Colonic mucosa (tissue), 4 donors: ENCODE measurements around the gene ZAR1. TPM values are rescaled to one million over a fixed set of nuclear protein-coding genes. Genes with fewer than 3 reads are reported as not detected.

ENCODE experiments used
- DNase-seq: peaks from one replicate; pipeline ENCODE4 v3.0.0-alpha.2; 2020
- H3K27ac ChIP-seq: fragments of 200-600 bp; one replicate; pipeline ENCODE4 v1.8.0; 2021
- H3K27me3 ChIP-seq: fragments of 200-600 bp; one replicate; pipeline ENCODE4 v1.8.0; 2021
- H3K36me3 ChIP-seq: fragments of 200-600 bp; one replicate; pipeline ENCODE4 v1.8.0; 2021
- H3K4me1 ChIP-seq: fragments of 200-600 bp; one replicate; pipeline ENCODE4 v1.8.0; 2021; ENCODE audit warnings: mild to moderate bottlenecking
- H3K4me3 ChIP-seq: fragments of 200-600 bp; one replicate; pipeline ENCODE4 v1.8.0; 2021
- H3K9ac ChIP-seq, 2 donors: one replicate each; pipeline ENCODE4 v1.7.0; 2013; ENCODE audit warnings: control low read depth in 2 of 2, low read depth in 2 of 2, low read length in 2 of 2
- H3K9me3 ChIP-seq: fragments of 200-600 bp; one replicate; pipeline ENCODE4 v1.8.0; 2021
- intact Hi-C: fragments of 100-400 bp; cut with DNase I; formaldehyde crosslinking; loops from one replicate; pipeline ENCODE4 v1.14.1; 2022
- total RNA-seq, 2 donors: library from RNA; stranded (reverse); fragmentation: NEBNext Ultra II Directional in 1 of 2; extraction: Animal tissue kit (Norgen Biotek cat#: 25700) in 1 of 2; gene quantifications; one replicate each; pipeline ENCODE4 v1.2.1, GENCODE V29; 2021
- TF ChIP-seq, protein P1 (sequence below): fragments of 200-600 bp; IDR thresholded peaks from one replicate; pipeline ENCODE4 v1.8.0; 2022; ENCODE audit warnings: antibody characterized with exemption, mild to moderate bottlenecking
- donor health status: healthy.
- donor health status: DM: no; HTN: no; CAD: no.
- donor health status: DM: no; HTN: no; CAD: no.

Gene ZAR1
- total RNA-seq, 2 donors from 2014 or later = not detected

DNA sequence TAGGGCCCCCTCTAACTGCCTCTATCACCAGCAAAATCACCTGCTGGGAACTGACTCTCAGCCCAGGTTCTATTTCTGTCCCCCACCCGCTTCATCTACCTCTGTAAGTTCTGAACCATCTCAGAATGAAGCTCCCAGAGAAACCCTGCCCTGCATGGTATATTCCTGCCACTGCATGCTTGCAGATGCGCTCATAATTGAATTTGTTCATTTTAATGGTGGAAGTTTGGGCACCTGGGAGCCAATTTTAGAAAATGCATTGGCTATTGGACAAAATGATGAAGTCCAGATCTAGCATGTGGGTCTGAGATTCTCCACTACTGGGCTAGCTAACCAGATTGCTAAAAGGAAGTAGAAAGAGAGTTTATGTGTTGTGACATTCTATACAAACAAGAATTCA is 35.5 kb upstream of the ZAR1 start:
- Histone ChIP-seq H3K27ac (no peak overlapping the region), H3K27me3 (no peaks in the 10 kb centered on the region), H3K4me3 (no peak overlapping the region), H3K9me3 (no peaks in the 10 kb centered on the region), H3K36me3 (no peaks in the 10 kb centered on the region), H3K4me1 (no peaks in the 10 kb centered on the region), H3K9ac (no peak overlapping the region)
- no peak for DNase-seq
- intact Hi-C loops = no loop called here
- TF ChIP-seq, protein P1, sequence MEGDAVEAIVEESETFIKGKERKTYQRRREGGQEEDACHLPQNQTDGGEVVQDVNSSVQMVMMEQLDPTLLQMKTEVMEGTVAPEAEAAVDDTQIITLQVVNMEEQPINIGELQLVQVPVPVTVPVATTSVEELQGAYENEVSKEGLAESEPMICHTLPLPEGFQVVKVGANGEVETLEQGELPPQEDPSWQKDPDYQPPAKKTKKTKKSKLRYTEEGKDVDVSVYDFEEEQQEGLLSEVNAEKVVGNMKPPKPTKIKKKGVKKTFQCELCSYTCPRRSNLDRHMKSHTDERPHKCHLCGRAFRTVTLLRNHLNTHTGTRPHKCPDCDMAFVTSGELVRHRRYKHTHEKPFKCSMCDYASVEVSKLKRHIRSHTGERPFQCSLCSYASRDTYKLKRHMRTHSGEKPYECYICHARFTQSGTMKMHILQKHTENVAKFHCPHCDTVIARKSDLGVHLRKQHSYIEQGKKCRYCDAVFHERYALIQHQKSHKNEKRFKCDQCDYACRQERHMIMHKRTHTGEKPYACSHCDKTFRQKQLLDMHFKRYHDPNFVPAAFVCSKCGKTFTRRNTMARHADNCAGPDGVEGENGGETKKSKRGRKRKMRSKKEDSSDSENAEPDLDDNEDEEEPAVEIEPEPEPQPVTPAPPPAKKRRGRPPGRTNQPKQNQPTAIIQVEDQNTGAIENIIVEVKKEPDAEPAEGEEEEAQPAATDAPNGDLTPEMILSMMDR = no peak

DNA sequence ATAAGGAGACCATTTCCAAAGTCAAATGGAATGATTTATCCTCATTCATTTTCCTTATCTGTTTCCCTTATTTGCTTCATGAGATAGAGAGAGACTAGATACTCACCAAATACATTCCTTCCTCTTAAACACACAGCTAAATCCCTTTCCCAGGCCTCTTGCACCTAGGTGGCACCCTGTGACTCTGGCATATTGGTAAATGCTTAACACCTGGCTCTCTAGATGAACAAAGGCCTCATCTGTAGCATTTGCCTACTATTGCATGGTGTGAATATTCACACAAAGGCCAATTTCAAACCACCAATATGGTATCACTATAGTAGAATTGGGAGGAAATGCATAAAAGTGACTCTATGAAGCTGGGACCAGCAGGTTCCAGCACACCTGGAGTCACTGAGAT is 29.1 kb upstream of the ZAR1 start:
- no peaks in the 10 kb centered on the region for H3K4me1 ChIP-seq
- intact Hi-C loops = no loop called here
- no peaks in the 10 kb centered on the region for H3K36me3 ChIP-seq

DNA sequence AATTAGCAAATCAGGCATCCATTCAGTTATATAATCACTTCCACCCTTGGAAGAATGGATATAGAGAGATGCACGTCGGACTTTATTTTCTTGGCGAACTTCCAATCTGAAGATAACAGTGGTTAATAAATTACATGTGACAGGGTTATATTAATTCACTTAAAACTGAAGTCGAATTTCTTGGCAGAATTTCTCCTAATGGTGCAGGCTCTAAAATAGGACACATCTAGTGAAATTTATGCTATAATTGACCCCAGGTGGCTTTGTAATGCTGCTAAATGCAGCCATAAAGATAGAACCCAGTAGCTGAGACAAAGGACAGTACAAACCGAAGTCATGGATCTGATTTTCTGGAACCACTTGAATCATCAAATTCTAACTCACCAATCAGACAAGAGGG is 27.7 kb upstream of the ZAR1 start:
- H3K9ac ChIP-seq = no peak overlapping the region
- intact Hi-C loops = no loop called here
- no peaks in the 10 kb centered on the region for H3K4me1 ChIP-seq
- no peaks in the 10 kb centered on the region for H3K27me3 ChIP-seq
- H3K9me3 ChIP-seq = no peaks in the 10 kb centered on the region
- H3K27ac ChIP-seq = no peak overlapping the region
- no peak for DNase-seq
- H3K4me3 ChIP-seq = no peak overlapping the region
- TF ChIP-seq, protein P1 = no peak
- H3K36me3 ChIP-seq = no peaks in the 10 kb centered on the region

More for the DNA sequence above, 29.1 kb upstream of the ZAR1 start:
- TF ChIP-seq, protein P1 = no peak
- Histone ChIP-seq H3K27me3 (no peaks in the 10 kb centered on the region), H3K4me3 (no peak overlapping the region), H3K27ac (no peak overlapping the region), H3K9ac (no peak overlapping the region), H3K9me3 (no peaks in the 10 kb centered on the region)
- no peak for DNase-seq

DNA sequence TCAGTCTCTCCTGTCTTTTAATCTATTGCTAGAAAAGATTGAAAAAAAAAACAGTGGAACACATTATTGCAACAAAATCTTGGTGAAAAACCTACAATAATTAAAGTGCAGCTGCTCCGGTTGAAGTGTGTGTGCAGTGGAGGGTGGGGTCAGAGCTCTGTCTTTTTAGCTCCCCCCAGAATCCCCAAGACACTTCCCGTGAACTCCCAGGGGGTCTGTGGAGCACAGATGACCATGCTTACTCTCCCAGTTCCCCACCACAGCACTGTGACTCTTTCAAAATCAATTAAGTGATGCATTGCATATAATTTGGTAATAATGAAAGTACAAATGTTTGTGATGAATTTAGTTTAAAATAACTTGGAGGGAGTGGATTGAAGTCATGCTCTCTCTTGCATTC is 22.6 kb upstream of the ZAR1 start:
- intact Hi-C loops = no loop called here
- H3K9ac ChIP-seq = no peak overlapping the region
- H3K27me3 ChIP-seq = no peaks in the 10 kb centered on the region
- H3K4me1 ChIP-seq = no peaks in the 10 kb centered on the region
- H3K36me3 ChIP-seq = no peaks in the 10 kb centered on the region
- H3K27ac ChIP-seq = no peak overlapping the region
- DNase-seq = no peak
- H3K9me3 ChIP-seq = no peaks in the 10 kb centered on the region
- TF ChIP-seq, protein P1 = no peak
- no peak overlapping the region for H3K4me3 ChIP-seq

DNA sequence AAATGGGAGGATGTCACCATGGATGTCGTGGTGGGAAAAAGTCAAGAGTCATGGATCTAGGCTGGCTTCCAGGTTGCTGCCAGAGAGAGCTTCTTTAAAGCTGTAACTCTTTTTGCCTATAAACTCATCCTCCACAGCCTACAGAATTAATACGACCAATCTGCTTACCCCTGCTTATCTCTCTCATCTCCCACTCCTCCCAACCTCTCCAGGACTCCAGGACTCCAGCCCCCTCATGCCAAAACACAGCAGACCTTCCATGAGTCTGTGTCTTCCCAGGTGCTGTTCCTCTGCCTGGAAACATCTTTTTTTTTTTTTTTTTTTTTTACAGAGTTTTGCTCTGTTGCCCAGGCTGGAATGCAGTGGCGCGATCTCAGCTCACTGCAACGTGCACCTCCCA is 22.2 kb upstream of the ZAR1 start:
- Histone ChIP-seq H3K4me3 (no peak overlapping the region), H3K27ac (no peak overlapping the region), H3K27me3 (no peaks in the 10 kb centered on the region), H3K9ac (no peak overlapping the region), H3K4me1 (no peaks in the 10 kb centered on the region), H3K36me3 (no peaks in the 10 kb centered on the region), H3K9me3 (no peaks in the 10 kb centered on the region)
- no peak for DNase-seq
- TF ChIP-seq, protein P1 = no peak
- intact Hi-C loops = no loop called here

DNA sequence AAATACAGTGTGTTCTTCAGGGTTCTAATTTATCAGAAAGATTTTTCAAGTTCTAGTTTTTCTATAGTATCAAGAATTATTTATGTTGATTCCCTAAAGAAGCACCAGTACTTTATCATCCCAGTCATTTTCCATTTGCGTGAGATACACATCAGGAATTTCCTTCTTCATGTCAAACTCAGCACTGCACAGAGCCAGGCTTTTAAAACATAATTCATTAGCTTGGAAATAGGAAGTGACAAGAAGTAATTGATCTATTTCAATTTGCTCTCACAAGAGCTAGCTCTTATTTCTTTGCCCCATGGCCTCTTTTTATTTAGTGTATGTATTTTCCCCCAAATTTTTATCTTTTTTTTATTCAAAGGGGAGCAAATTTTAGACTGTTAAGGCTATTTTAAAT is 19.9 kb upstream of the ZAR1 start:
- intact Hi-C loops = loop anchor here (10.0 kb wide), 1 partner anchor 165 kb away; no protein-coding TSS in a partner anchor
- Histone ChIP-seq H3K4me3 (no peak overlapping the region), H3K36me3 (no peaks in the 10 kb centered on the region), H3K27me3 (no peaks in the 10 kb centered on the region), H3K27ac (no peak overlapping the region), H3K4me1 (no peaks in the 10 kb centered on the region), H3K9ac (no peak overlapping the region), H3K9me3 (no peaks in the 10 kb centered on the region)
- TF ChIP-seq, protein P1 = no peak
- DNase-seq = no peak
